ENCODE measurements around the gene HTRA2. TPM values are rescaled to one million over a fixed set of nuclear protein-coding genes. Genes with fewer than 3 reads are reported as not detected.

The HTRA2 gene
- total RNA-seq, 1 experiment from 2014 or later, result 24.9 TPM

DNA sequence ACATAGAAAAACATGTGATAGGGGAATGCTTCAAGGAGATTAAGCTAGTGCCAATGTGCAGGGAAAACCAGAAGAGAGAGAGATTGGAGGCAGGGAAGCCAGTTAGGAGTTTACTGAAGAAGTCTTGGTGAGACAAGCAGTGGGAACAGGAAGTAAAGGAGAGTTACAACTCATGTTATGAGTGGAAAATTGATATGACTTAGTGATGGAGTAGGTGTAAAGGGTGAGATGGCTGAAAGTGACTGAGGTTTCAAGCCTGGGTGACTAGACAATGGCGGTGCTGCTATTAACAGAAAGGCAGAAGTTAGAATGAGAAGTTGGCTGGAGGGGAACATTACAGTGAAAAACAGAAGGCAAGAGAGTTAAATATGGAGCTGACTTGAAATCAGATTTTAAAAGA is 41.3 kb downstream of the HTRA2 start:
- Histone ChIP-seq H3K4ac (ENCODE audit: low read depth, low read length) (no peak overlapping the region), H3K23me2 (ENCODE audit: insufficient read length, low read depth, low read length, poor library complexity, severe bottlenecking) (no peaks in the 10 kb centered on the region)

More for the DNA sequence above, 41.3 kb downstream of the HTRA2 start:
- Histone ChIP-seq H3K23ac (ENCODE audit: insufficient read length, low read depth, low read length) (no peak overlapping the region), H3K4me1 (ENCODE audit: insufficient read depth, low read length) (no peaks in the 10 kb centered on the region), H3K4me2 (ENCODE audit: insufficient read depth, insufficient read length, low read length) (no peak overlapping the region), H3K18ac (ENCODE audit: insufficient read length, low read depth, low read length) (no peak overlapping the region), H2BK15ac (ENCODE audit: low read depth, low read length) (no peak overlapping the region), H3K14ac (ENCODE audit: insufficient read depth, low read length) (no peak overlapping the region), H3T11ph (ENCODE audit: low read length) (no peak overlapping the region), H2BK20ac (ENCODE audit: low read depth, low read length, poor library complexity, severe bottlenecking) (no peak overlapping the region), H3K79me1 (ENCODE audit: insufficient read depth, low read depth, low read length, poor library complexity, severe bottlenecking) (no peaks in the 10 kb centered on the region), H3K9me3 (ENCODE audit: control insufficient read depth, low read depth, low read length) (no peaks in the 10 kb centered on the region), H4K20me1 (ENCODE audit: control insufficient read depth, insufficient read depth, insufficient read length) (no peaks in the 10 kb centered on the region), H2AFZ (ENCODE audit: low read length) (no peak overlapping the region), H3K79me2 (ENCODE audit: insufficient read depth, low read length) (no peaks in the 10 kb centered on the region), H3K27me3 (ENCODE audit: insufficient read depth, low read length) (no peaks in the 10 kb centered on the region), H2BK5ac (ENCODE audit: insufficient read length, low read length) (no peak overlapping the region), H3K9ac (ENCODE audit: extremely low read depth, insufficient read length, low read length) (no peak overlapping the region), H4K8ac (replicated peaks; ENCODE audit: insufficient read length, low read depth, low read length) (no peak overlapping the region), H4K5ac (ENCODE audit: insufficient read length, low read depth, low read length) (no peak overlapping the region), H2BK12ac (ENCODE audit: insufficient read length, low read depth, low read length) (no peak overlapping the region), H3K56ac (ENCODE audit: insufficient read length, low read depth, low read length) (no peak overlapping the region), H3K27ac (ENCODE audit: insufficient read length, low read depth, low read length) (no peak overlapping the region), H2BK120ac (ENCODE audit: low read depth, low read length, poor library complexity, severe bottlenecking) (no peak overlapping the region), H4K91ac (ENCODE audit: insufficient read length, low read depth, low read length) (no peak overlapping the region), H2AK5ac (ENCODE audit: insufficient read length, low read length) (no peak overlapping the region)
- WGBS (ENCODE audit: extremely low coverage, insufficient read length, low lambda C conversion rate), result no CpG with 5 or more reads among the region's 1 CpG
- Mint-ChIP-seq H3K9me3 (no peaks in the 10 kb centered on the region), H3K4me1 (no peaks in the 10 kb centered on the region), H3K27me3 (ENCODE audit: low read depth) (peaks cover 8% of the 10 kb centered on the region), H3K4me3 (no peak overlapping the region), H3K36me3 (ENCODE audit: insufficient read depth in 1 of 3, low read depth in 3 of 3) (no peaks in the 10 kb centered on the region), H3K27ac (no peak overlapping the region)
- DNase-seq, result no peak
- TF ChIP-seq, protein P1, sequence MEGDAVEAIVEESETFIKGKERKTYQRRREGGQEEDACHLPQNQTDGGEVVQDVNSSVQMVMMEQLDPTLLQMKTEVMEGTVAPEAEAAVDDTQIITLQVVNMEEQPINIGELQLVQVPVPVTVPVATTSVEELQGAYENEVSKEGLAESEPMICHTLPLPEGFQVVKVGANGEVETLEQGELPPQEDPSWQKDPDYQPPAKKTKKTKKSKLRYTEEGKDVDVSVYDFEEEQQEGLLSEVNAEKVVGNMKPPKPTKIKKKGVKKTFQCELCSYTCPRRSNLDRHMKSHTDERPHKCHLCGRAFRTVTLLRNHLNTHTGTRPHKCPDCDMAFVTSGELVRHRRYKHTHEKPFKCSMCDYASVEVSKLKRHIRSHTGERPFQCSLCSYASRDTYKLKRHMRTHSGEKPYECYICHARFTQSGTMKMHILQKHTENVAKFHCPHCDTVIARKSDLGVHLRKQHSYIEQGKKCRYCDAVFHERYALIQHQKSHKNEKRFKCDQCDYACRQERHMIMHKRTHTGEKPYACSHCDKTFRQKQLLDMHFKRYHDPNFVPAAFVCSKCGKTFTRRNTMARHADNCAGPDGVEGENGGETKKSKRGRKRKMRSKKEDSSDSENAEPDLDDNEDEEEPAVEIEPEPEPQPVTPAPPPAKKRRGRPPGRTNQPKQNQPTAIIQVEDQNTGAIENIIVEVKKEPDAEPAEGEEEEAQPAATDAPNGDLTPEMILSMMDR (conservative IDR thresholded peaks at IDR 0.05), result no peak
